Measurements from ENCODE around the gene SLC35F1.

DNA sequence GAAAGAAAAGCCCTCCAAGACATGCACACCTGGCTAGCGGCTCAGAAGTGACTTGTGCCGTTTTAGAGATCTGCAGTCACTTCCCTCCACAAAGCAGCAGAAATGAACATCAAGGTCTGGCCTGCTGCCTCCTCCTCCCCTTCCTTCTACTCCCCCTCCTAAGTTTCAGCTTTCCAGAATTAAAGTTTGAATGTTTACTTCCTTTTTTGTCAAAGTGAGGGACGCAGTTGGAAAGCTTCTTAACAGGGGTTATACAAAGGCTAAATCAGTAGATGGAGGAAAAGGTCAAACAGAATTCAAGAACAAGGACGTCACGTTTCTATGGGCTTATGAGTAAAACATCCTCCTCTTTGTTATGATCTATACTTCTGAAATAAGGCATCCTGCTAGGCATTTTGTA lies 227.7 kb downstream of the SLC35F1 start:
- TF ChIP-seq ZFP3 (CRISPR knock-in tag; IDR thresholded peaks at IDR 0.05): no peak
- no peak for TF ChIP-seq PPARA (CRISPR knock-in tag; IDR thresholded peaks at IDR 0.05; ENCODE audit: borderline replicate concordance)
- no peak for TF ChIP-seq RARB (CRISPR knock-in tag; IDR thresholded peaks at IDR 0.05)
- TF ChIP-seq TOX (CRISPR knock-in tag; IDR thresholded peaks at IDR 0.05; ENCODE audit: borderline replicate concordance): no peak
- TF ChIP-seq, protein P1, sequence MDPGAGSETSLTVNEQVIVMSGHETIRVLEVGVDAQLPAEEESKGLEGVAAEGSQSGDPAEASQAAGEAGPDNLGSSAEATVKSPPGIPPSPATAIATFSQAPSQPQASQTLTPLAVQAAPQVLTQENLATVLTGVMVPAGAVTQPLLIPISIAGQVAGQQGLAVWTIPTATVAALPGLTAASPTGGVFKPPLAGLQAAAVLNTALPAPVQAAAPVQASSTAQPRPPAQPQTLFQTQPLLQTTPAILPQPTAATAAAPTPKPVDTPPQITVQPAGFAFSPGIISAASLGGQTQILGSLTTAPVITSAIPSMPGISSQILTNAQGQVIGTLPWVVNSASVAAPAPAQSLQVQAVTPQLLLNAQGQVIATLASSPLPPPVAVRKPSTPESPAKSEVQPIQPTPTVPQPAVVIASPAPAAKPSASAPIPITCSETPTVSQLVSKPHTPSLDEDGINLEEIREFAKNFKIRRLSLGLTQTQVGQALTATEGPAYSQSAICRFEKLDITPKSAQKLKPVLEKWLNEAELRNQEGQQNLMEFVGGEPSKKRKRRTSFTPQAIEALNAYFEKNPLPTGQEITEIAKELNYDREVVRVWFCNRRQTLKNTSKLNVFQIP (CRISPR knock-in tag; IDR thresholded peaks at IDR 0.05; ENCODE audit: borderline replicate concordance, low read depth): no peak
- TF ChIP-seq ZNF70 (CRISPR knock-in tag; IDR thresholded peaks at IDR 0.05): no peak
- TF ChIP-seq, protein P2, sequence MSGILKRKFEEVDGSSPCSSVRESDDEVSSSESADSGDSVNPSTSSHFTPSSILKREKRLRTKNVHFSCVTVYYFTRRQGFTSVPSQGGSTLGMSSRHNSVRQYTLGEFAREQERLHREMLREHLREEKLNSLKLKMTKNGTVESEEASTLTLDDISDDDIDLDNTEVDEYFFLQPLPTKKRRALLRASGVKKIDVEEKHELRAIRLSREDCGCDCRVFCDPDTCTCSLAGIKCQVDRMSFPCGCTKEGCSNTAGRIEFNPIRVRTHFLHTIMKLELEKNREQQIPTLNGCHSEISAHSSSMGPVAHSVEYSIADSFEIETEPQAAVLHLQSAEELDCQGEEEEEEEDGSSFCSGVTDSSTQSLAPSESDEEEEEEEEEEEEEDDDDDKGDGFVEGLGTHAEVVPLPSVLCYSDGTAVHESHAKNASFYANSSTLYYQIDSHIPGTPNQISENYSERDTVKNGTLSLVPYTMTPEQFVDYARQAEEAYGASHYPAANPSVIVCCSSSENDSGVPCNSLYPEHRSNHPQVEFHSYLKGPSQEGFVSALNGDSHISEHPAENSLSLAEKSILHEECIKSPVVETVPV (CRISPR knock-in tag; IDR thresholded peaks at IDR 0.05): no peak
- no peak for TF ChIP-seq OSR1 (CRISPR knock-in tag; IDR thresholded peaks at IDR 0.05)
- TF ChIP-seq ARNTL (CRISPR knock-in tag; IDR thresholded peaks at IDR 0.05; ENCODE audit: borderline replicate concordance, low read depth): no peak
